Body of pancreas (tissue), 4 donors: ENCODE data around the gene LRRC15.

Experiments
- POLR2A ChIP-seq, 3 donors: fragments of 450-650 bp; IDR thresholded peaks; one replicate each; pipeline ENCODE4 v1.6.1; 2016; ENCODE audit warnings: antibody characterized with exemption in 3 of 3, mild to moderate bottlenecking in 2 of 3
- TF ChIP-seq, protein P1 (sequence below), 7 experiments: fragments of 450-650 bp in 4 of 7; fragments of 200-600 bp in 3 of 7; sonication (generic) in 3 of 7; IDR thresholded peaks; one replicate each; pipeline ENCODE4 v1.5.1; 2016 to 2019; ENCODE audit warnings: antibody characterized with exemption in 7 of 7

DNA sequence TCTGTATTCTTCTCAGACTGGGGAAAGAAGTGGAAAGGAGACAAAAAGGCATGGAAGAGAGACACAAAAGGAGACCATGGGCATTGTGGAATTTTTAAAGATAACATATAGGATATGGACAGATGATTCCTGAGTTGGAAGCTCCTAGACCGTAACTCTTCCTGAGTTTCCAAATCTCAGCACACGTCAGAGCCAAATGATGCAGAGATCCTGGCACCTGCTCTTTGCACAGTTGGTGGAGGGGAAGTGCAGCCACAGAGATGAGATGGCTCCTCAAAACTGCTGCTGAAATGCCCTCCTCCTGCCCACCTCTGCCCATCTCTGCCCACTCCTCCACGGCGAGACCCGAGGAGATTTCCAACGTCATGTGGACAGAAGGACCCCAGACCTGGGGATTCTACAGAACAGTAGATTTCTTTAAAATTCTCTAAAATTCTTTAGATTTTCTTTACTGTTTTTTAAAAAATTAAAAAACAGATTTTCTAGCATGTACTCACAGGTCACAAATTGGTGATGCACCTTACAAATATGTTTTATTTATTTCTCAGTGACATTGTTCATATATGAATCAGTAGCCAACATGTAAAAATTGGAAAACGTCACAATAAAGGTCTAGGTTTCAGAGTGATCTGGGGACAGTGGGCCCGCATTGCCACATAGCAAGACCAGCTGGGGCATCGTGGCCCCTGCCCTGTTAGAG is 26.5 kb downstream of the LRRC15 start:
- TF ChIP-seq POLR2A (IDR thresholded peaks at IDR 0.05), result no peak
- TF ChIP-seq, protein P1, sequence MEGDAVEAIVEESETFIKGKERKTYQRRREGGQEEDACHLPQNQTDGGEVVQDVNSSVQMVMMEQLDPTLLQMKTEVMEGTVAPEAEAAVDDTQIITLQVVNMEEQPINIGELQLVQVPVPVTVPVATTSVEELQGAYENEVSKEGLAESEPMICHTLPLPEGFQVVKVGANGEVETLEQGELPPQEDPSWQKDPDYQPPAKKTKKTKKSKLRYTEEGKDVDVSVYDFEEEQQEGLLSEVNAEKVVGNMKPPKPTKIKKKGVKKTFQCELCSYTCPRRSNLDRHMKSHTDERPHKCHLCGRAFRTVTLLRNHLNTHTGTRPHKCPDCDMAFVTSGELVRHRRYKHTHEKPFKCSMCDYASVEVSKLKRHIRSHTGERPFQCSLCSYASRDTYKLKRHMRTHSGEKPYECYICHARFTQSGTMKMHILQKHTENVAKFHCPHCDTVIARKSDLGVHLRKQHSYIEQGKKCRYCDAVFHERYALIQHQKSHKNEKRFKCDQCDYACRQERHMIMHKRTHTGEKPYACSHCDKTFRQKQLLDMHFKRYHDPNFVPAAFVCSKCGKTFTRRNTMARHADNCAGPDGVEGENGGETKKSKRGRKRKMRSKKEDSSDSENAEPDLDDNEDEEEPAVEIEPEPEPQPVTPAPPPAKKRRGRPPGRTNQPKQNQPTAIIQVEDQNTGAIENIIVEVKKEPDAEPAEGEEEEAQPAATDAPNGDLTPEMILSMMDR (IDR thresholded peaks at IDR 0.05), result no peak
